HG02571 (cell line): ENCODE results near the gene CRKL.
A peak's percentile ranks its signal among the peaks of the same experiment; 100 is the strongest.
"Not testable (repeated sequence)": the region's sequence is repeated elsewhere in the genome, so short reads cannot be mapped to it uniquely, and the experiment has no call there.

Source experiments
- ATAC-seq: cut with Tn5 transposase; IDR thresholded peaks from one replicate; pipeline ENCODE4 v1.9.1; 2021; ENCODE audit warnings: mild to moderate bottlenecking, moderate library complexity; ENCODE audit not compliant: unreplicated experiment

Gene CRKL, protein sequence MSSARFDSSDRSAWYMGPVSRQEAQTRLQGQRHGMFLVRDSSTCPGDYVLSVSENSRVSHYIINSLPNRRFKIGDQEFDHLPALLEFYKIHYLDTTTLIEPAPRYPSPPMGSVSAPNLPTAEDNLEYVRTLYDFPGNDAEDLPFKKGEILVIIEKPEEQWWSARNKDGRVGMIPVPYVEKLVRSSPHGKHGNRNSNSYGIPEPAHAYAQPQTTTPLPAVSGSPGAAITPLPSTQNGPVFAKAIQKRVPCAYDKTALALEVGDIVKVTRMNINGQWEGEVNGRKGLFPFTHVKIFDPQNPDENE

DNA sequence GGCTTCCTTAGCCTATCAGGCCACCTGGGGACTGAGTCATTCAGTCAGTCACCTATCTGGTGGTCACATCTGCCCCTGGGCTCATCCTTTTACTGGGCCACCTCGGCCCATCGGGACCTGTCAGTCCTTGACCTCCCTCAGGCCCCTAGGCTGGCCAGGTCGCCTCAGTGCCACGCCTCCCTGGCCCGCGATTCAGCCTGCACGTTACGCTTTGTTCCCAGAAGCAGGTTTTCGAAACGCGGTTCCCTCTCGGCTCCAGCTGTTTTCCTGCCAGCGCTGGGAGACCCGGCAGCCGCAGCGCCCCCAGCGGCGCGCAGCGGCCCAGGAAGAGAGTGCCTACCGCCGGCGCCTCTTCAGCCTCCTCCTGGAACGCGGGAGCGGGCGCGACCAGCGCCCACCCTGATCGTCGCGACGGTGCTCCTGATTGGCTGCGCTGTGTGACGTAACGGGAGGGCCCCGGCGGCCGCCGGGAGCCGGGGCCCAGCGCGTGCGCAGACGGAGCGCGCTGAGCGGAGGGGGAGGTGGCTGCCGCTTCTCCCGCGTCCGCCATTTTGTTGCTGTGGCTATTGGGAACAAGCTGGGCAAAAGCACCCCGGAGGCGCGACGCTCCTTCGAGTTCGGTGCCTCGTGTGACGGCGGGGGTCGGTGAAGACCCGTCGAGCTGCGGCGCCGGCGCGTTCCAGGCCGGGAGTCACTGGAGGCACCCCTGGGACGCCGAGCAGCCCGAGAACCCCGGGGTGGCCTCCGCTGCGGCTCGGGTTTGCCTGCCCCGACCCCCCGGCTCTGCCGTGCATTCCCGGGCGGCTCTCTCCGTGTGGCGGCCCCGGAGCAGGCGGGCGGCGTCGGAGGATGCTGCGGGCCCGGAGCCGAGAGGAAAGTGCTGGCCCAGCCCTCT lies at the start of gene CRKL:
Gene CRKL, plus strand, starts transcription at position 492 of the 895 bp plus-strand sequence. CDS start 528 bp downstream, outside the sequence.
- peak; percentile 92 for ATAC-seq

DNA sequence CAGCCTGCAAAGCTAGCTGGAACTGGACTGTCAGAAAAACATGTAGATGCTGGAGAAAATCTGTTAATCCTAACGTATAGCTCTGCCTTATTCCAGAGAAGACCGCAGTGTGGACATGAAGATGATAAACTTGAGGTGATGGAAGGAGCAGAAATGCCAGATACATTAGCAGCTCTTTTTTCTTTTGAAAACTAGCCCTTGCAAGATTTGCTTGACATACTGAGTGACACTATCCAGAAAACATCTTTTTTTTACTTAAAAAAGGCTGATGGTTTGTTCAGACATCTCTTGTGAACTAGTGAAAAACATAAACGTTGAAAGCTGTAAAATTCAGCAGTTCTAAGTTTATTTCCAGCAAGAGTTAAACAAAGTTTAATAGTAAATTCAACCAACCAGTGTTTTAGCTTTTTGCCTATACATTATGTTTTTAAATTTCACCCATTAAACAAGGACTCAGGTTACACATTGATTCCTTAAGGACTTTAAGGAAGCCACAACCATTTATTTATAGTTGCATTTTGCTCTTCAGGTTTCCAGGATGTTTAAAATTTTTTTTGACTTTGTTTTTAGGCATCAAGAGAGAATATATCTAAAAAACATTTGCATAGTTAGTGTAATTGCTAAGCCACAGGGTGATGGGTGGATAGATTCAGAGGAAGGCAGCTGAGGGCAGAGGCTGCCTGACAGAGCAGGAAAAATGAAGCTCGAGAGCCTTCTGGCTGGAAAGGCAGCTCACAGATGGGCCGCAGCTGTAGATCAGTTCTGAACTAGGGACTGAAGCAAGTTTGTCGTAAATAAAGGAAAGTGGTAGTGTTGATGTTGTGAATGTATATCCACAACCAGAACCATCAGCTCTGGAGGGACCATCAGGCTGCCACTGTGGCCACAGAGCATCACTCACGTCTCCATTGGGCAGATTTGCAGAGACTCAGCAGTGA lies 48.9 kb upstream of the CRKL start:
- ATAC-seq, result no peak

DNA sequence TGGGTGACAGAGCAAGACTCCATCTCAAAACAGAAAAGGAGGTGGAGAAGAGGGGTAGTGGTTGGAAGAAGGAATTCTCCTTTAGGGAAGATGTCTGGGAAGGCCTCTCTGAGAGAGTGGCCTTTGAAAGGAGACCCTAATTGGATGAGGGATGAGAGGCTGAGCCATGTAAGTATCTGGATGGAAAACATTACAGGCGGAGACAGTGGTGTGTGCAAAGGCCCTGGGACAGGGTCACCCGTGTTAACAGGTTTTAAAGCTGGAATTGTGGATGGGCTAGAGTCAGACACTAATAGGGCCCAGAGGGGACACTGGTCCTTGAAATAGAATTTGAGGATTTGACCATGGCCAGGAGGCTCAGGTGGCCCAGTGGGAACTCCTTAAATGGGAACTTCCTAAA lies 48.0 kb upstream of the CRKL start:
- no peak for ATAC-seq

DNA sequence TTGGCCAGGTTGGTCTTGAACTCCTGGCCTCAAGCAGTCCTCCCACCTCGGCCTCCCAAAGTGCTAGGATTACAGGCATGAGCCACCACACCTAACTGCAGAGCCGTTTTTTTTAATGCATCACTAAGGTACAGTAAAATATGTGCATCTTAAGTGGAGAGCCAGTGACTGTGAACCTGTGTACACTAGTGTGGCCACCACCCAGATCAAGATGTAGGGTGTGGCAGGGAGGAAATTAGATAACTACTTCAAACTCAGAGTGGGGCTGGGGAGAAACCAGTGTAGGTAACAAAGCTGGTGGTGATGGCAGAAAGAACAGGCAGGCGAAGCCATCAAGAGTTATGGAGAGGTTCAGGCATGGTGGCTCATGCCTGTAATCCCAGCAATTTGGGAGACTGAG lies 44.0 kb upstream of the CRKL start:
- ATAC-seq, result no peak

DNA sequence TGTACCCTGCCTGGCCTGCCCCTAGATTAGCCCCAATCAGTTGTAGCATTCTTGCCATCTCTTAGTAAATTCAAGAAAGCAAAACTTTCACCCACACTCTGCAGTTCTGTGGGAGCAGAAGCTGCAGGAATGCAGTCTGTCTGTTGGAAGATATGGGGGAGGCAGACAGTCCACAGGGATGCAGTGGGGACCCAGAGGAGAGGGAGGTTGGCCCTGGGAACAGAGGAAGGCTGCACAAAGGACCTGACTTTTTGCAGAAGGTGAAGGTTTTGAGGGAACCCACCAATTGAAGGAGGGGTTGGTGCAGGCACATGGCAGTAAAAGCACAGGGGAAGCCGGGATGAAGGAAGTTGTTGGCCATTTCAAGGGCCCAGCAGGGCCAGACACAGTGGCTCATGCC lies 41.9 kb upstream of the CRKL start:
- ATAC-seq, result no peak

DNA sequence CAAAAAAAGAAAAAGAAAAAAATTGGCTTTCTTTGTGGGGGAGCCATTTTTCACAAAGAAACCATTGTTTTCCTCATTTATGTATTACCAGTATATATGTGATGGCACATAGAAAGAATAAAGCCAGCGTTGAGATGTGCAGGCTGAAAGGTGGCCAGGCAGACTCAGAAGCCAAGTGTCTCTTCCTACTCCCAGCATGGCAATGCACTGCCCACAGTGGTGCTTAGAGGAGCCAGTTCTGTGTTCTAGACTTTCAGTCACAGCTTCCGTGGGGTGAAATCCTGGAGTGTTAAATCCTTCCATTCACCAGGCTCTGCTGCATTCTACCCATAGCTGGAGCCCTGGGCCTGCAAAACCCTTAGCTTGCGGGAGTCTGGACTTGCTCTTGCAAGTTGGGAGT lies 39.5 kb upstream of the CRKL start:
- ATAC-seq, result no peak

DNA sequence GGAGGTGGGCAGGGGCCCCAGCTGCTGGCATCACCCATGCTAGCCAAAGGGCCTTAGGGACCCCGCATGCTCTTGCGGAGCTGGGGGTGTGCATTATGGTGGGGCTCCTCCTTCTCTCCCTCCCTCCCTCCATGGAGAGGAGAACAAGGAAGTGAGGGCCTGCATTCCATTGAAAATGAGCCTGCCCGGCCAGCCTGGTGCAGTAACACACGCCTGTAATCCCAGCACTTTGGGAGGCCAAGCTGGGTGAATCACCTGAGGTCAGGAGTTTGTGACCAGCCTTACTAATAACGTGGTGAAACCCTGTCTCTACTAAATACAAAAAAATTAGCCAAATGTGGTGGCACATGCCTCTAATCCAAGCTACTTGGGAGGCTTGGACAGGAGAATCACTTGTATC lies 36.0 kb upstream of the CRKL start:
- no peak for ATAC-seq

DNA sequence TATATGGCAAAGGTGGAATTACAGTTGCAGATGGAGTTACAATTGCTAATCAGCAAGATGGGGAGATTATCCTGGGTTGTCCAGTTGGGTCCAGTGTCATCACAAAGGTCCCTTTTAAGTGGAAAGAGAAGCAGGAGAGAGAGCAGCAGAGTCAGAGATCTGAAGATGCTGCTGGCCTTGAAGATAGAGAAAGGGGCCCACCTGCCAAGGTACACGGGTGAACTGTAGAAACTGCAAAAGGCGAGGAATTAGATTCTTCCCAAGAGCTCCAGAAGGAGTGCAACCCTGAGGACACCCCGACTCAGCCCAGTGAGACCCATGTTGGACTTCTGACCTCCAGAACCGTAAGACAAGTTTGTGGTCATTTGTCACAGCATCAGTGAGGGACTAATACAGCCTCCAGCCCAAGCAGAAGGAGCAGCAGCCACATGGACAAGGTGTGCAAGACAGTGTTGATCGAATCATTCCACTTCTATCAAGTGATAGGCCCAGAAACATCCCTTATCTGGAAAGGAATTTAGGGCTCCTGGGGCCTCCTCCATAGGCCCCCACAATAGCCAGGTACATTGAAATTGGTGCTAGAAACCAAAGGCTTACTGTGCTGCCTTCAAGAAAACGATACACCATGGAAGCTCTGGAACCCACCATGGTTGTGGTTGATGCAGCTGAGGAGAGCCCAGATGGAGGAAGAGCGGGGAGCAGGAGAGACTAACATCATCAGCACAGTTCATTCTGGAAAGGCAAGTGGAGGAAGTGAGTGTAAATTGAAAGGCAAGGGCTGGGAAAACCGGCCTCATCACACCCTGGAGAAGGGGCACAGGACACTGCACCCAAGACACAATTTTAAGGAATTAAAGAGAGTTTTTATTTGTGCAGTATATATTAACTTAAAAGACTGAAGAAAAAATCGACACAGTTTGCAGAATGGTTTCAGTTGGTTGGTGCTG lies 35.1 kb upstream of the CRKL start:
- no peak for ATAC-seq

DNA sequence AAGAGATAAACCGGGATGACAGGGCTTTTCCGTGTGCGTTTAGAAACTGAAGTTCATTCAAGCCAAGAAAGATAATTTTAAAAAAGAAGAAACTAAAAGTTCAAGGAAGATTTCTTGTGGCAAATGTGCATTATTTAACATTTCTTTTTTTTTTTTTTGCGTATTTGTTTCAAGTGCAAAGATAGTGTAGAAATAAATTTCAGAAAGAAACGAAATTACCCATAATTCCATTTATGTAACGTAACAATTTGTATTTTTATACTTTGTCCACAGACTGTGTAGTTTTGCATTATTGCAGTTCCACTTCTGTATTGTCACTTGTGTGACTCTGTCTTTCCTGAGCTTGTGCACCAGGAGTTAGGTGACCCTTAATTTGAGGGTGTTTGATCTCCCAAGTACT lies 34.4 kb upstream of the CRKL start:
- no peak for ATAC-seq

DNA sequence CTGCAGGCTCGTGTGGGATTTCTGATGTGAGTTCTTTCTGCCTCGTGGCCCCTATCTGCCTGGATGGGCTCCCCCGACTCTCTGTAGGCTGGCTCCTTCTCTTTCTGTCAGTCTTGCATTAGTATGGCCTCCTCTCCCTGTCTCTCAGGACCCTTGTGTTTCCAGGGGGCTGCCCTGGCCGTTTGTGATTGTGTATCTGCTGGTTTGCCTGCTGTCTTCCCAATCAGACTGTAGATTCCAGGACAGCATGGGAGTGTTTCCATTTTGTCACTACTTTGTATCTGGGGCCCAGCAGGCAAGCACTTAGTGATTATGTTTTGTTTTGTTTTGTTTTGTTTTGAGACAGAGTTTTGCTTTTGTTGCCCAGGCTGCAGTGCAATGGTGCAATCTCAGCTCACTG lies 32.8 kb upstream of the CRKL start:
- no peak for ATAC-seq

DNA sequence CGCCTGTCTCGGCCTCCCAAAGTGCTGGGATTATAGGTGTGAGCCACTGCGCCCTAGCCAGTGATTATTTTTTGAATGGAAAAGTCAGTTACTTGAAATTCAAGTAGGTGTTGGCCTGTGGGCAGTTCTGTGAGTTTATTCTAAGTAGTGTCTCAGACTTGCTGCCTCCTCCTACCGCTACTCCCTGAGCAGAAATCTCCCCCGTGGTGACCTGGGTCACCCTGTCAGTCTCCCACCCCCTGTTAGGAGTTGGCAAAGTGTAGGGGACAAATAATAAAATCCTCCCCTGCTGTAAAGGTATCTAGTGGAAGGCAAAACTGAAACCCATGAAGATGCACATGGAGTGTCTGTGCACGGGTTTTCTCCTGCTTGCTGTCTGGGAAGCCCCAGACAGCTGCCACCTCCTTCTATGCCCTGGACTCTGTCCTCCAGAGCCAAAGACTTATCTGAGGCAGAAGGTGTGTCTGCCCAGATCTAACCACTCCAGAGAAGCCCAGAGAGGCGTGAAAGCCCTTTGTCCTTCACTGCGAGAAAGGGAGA lies 32.1 kb upstream of the CRKL start:
- ATAC-seq, result no peak

DNA sequence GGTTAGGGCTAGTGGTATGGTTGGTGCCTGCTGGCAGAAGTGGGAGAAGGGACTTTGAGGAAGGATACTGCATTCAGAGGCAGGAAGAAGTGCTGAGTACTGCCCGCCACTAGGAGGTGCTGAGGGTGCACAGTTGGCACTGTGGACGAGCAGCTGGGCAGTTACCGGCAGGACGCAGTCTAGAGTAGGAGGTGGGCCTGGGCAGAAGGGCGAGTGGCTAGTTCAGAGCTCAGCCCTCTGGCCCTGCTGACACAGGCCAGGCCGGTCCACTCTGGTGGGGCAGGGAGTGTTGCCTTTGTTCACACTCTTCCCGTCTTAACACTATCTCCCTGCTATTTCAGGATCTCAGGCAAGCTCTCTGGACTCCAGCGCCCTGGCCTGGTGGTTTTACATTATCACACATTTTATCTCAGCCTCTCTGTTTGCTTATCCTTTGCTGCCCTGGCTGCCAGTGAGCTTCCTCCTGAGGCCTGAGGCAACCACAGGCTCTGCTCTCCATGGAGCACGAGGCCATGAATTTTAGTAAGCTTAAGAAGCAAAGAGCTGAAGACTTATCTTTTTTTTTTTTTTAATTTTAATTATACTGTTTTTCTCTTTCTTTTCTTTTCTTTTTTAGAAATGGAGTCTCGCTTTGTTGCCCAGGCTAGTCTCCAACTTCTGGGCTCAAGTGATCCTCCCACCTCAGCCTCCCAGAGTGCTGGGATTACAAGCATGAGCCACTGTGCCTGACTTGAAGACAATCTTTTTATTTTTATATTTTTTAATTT lies 31.5 kb upstream of the CRKL start:
- ATAC-seq, result no peak

DNA sequence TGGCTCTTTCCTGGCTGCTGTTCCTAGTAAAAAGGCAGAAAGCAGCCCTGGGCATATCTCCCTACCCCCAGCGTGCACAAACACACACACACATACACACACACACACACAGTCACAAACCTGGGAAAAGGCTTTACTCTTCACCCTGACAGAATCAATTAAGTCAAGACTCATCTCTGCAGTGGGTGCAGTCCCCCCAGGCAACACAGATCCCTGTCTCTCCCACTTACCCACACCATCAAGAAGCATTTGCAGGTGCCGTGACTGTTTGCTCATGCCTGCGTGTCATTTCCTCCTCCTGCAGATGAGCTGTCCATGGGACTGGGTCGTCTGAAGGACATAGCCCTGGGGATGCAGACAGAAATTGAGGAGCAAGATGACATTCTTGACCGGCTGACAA lies 29.8 kb upstream of the CRKL start:
- no peak for ATAC-seq

DNA sequence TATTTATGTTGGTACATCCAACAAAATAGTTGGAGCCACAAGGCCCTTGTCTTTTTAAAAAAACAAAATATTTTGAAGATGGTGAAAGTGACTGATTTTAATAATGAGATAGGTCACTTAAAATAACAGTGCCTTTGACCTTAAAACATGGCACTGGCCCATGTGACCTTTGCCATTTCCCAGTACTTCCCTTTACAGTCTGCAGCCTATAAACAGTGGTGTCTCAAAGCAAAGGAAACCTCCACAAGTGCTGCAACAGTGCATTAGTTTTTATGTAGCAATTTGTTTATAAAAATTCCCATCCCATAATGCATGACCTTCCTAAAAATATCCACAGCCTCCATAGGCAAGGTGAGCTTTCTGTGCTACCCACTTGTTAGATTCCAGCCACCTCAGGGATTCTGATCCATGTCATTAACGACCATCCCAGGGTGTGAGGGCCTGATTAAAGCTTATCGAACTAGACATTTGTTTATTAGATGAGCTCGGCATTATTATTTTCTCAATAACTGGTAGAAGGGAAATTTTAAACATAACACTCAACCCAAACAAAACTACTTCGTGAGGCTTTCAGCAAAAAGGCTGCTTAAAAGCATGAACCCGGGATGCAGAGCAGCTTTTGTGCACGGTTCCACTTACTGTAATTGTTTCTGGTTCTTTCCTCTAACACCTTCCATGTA lies 28.0 kb upstream of the CRKL start:
- no peak for ATAC-seq

DNA sequence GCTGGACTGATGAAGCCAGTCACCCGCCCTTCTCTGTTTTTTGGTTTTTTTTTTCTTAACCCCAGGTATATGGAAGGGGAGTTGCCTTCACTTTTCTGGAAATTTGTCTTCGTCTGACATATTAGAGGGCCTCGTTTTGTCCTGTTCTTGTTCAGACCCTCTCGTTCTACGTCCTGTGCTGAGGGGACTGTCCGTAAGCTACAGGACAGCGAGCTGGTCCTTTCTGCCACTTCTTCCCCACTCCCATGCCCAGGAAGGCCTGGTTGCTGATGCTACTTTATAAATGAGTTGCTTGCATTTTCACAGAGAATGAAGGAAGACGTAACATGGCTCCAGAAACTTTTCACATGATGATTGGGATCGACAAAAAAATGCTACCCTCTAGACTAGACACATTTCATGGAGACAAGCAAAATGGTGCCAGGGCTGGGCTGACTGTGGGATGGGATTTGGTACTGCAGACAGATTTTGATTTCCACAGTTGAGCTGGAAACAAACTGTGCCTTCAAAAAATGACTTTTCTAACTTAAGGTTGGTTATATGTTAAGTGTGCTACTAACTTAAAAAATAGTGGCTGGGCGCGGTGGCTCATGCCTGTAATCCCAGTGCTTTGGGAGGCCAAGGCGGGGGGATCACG lies 27.2 kb upstream of the CRKL start:
- no peak for ATAC-seq

DNA sequence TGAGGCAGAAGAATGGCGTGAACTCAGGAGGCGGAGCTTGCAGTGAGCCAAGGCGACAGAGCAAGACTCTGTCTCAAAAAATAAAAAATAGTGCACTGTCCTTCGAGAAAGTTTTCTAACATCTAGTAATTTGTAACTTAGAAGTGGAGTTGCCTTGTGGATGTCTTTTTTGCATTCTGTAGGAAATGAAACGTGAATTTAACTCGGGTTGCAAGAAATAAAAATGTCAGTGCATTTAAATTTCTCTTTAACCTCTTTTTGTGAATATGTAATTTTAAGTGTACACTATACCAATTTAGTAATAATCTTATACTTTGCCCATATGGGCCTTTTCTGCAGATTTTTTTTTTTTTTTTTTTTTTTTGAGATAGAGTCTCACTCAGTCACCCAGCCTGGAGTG lies 26.2 kb upstream of the CRKL start:
- no peak for ATAC-seq

DNA sequence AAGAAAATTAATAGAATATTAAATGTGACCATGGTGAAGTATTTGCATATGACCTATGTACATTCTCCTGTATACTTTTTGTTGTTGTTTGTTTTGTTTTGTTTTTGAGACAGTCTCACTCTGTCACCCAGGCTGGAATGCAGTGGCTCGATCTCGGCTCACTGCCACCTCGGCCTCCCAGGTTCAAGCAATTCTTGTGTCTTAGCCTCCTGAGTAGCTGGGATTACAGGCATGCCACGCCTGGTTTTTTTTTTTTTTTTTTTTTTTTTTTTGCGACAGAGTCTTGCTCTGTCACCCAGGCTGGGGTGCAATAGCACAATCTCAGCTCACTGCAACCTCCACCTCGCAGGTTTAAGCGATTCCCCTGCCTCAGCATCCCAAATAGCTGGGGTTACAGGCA lies 19.5 kb upstream of the CRKL start:
- not testable (repeated sequence) for ATAC-seq

DNA sequence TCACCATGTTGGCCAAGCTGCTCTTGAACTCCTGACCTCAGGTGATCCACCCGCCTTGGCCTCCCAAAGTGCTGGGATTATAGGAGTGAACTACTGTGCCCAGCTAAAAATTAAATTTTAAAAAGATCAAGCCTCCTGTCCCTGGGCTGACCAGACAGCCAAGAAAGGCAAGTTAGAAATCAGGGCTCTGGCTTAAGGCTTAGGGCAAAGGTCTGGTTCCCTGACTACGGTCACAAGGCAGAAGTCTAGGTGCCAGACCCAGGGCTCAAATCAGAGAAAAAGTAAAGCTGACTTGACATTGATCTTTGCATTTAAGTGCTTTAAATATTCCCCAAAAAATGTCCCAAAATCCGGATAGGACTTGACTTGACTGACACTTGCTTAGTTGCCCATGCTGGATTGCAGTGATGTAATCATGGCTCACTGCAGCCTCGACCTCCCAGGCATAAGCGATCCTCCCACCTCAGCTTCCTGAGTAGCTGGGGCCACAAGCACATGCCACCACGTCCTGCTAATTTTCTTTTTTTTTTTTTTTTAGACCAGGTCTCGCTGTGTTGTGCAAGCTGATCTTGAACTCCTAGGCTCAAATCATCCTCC lies 17.3 kb upstream of the CRKL start:
- ATAC-seq, result no peak
